OCI-LY7 (cell line): ENCODE data around the gene BTAF1. TPM values are rescaled to one million over a fixed set of nuclear protein-coding genes. Genes with fewer than 3 reads are reported as not detected.

Experiments used
- BruUV-seq: library from RNA; stranded (reverse); fragments of 400-500 nt; replicated peaks from 2 replicates; lab custom pipeline; 2021; lab: Mats Ljungman, UMichigan
- CTCF ChIA-PET: fragments of 300-600 bp; sonication (Branson Sonifier 250); formaldehyde crosslinking; loops from one replicate; lab custom pipeline; 2022; ENCODE audit warnings: antibody characterized with exemption; ENCODE audit not compliant: unreplicated experiment; lab: Charles Lee
- POLR2A ChIA-PET: fragments of 300-600 bp; sonication (Branson Sonifier 250); formaldehyde crosslinking; loops from one replicate; lab custom pipeline; 2022; ENCODE audit warnings: antibody characterized with exemption; lab: Charles Lee
- DNase-seq: peaks from one replicate; pipeline ENCODE4 v3.0.0-alpha.2; 2015; ENCODE audit warnings: low spot score
- H2AFZ ChIP-seq: fragments of 200-600 bp; sonication (generic), shearing (Covaris generic); 2 replicates; pipeline ENCODE4 v1.6.1; 2014; ENCODE audit warnings: mild to moderate bottlenecking, antibody characterized with exemption, low read length, moderate library complexity
- H3K27ac ChIP-seq: fragments of 200-600 bp; sonication (generic); 2 replicates; pipeline ENCODE4 v1.5.1; 2014; ENCODE audit warnings: mixed run types, low read depth, mild to moderate bottlenecking, moderate library complexity, low read length, inconsistent platforms; ENCODE audit not compliant: poor library complexity, severe bottlenecking
- H3K36me3 ChIP-seq: fragments of 200-600 bp; sonication (generic); 2 replicates; pipeline ENCODE4 v1.6.1; 2014; ENCODE audit warnings: mild to moderate bottlenecking, antibody characterized with exemption, low read length, moderate library complexity, mixed read lengths; ENCODE audit not compliant: insufficient read depth
- H3K4me1 ChIP-seq: fragments of 200-600 bp; sonication (generic); 2 replicates; pipeline ENCODE4 v1.5.1; 2014; ENCODE audit warnings: mild to moderate bottlenecking, low read length; ENCODE audit not compliant: insufficient read depth, poor library complexity, severe bottlenecking
- H3K4me2 ChIP-seq: fragments of 200-600 bp; sonication (generic); 2 replicates; pipeline ENCODE4 v1.6.1; 2014; ENCODE audit warnings: mild to moderate bottlenecking, low read length
- H3K4me3 ChIP-seq: fragments of 200-600 bp; sonication (generic); 2 replicates; pipeline ENCODE4 v1.5.1; 2014; ENCODE audit warnings: mild to moderate bottlenecking, low read depth, low read length; ENCODE audit not compliant: poor library complexity, severe bottlenecking
- H3K79me2 ChIP-seq: fragments of 200-600 bp; sonication (generic); 2 replicates; pipeline ENCODE4 v1.6.1; 2016; ENCODE audit warnings: low read depth, mild to moderate bottlenecking, low read length, moderate library complexity, mixed read lengths; ENCODE audit not compliant: insufficient read depth
- H3K9me2 ChIP-seq: fragments of 200-600 bp; sonication (generic); 2 replicates; pipeline ENCODE4 v1.6.1; 2016; ENCODE audit warnings: mild to moderate bottlenecking, low read length, mixed read lengths; ENCODE audit not compliant: insufficient read depth
- H3K9me3 ChIP-seq: fragments of 200-600 bp; sonication (generic); 2 replicates; pipeline ENCODE4 v1.6.1; 2014; ENCODE audit warnings: mild to moderate bottlenecking, mixed run types, low read length, mixed read lengths
- H4K20me1 ChIP-seq: fragments of 200-600 bp; sonication (generic); 2 replicates; pipeline ENCODE4 v1.6.1; 2014; ENCODE audit warnings: mild to moderate bottlenecking, antibody characterized with exemption, low read length, moderate library complexity, mixed read lengths; ENCODE audit not compliant: insufficient read depth
- CTCF ChIP-seq: fragments of 200-600 bp; sonication (generic); conservative IDR thresholded peaks from 2 replicates; pipeline ENCODE4 v1.5.1; 2014; ENCODE audit warnings: mild to moderate bottlenecking, antibody characterized with exemption, low read length, moderate library complexity, mixed read lengths
- EZH2phosphoT487 ChIP-seq: fragments of 200-600 bp; sonication (generic); IDR thresholded peaks from 2 replicates; pipeline ENCODE4 v1.6.1; 2018; ENCODE audit warnings: low read depth, borderline replicate concordance, mild to moderate bottlenecking, mixed run types, antibody characterized with exemption, low read length, moderate library complexity, mixed read lengths
- intact Hi-C: fragments of 100-400 bp; cut with micrococcal nuclease; formaldehyde crosslinking; loops from one replicate; pipeline ENCODE4 v1.10.0; 2022; ENCODE audit not compliant: unreplicated experiment
- total RNA-seq, 2 experiments: library from RNA; depleted of rRNA in 1 of 2; stranded (reverse); fragments of >200 nt in 1 of 2; shearing (Covaris generic) in 1 of 2; gene quantifications; 2 replicates each; pipeline ENCODE4 v1.2.3, GENCODE V29; 2014 to 2022

BTAF1 gene
- total RNA-seq, 2 experiments from 2014 or later, result 65.1 to 95.6 TPM

DNA sequence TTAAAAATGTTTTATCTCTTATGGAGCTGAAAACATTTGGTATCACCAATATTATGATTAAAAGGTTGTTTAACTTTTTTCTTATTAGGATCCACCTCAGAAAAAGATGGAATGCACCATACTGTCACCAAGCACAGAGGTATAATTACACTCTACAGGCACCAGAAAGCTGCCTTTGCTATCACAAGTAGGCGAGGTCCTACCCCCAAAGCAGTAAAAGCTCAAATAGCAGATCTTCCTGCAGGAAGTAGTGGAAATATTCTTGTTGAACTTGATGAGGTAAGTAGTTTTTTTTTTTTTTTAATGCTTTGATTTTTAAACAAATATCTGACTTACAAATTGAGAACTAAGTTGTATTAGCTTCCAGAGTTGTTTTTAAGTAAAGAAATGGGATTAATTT is 68.5 kb downstream of the BTAF1 start:
- no peak overlapping the region for H2AFZ ChIP-seq
- no TSS peak for BruUV-seq
- no peaks in the 10 kb centered on the region for H3K9me3 ChIP-seq
- H3K4me1 ChIP-seq, result no peaks in the 10 kb centered on the region
- TF ChIP-seq EZH2phosphoT487 (no peak), CTCF (no peak)
- no peak overlapping the region for H3K4me2 ChIP-seq
- H3K9me2 ChIP-seq, result no peaks in the 10 kb centered on the region
- no peaks in the 10 kb centered on the region for H4K20me1 ChIP-seq
- H3K4me3 ChIP-seq, result no peak overlapping the region
- H3K27ac ChIP-seq, result no peak overlapping the region
- ChIA-PET POLR2A (interaction anchor here (0.6 to 0.7 kb wide), 4 partner anchors 14 to 1119 kb away, joined by 3 to 5 read pairs (median 4); no protein-coding TSS in a partner anchor), CTCF (no interaction called here)
- peaks cover 86% of the 10 kb centered on the region for H3K36me3 ChIP-seq
- no peaks in the 10 kb centered on the region for H3K79me2 ChIP-seq
- intact Hi-C loops, result no loop called here
- DNase-seq, result no peak

DNA sequence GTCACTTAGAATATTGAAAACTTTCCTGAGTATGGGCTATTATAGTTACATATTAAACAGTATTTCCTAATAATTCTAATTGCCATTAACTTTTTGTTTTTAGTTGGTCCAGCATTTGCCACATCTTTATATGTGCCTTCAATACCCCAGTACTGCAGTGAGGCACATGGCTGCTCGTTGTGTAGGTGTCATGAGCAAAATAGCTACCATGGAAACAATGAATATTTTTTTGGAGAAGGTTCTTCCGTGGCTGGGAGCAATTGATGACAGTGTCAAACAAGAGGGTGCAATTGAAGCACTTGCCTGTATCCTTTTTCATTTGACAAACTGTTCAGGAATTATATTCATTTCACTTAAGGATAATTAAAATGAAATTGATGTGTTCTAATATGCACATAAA is 72.7 kb downstream of the BTAF1 start:
- Histone ChIP-seq H3K36me3 (peaks cover 95% of the 10 kb centered on the region), H3K27ac (no peak overlapping the region), H3K79me2 (no peaks in the 10 kb centered on the region), H3K4me3 (no peak overlapping the region), H3K9me2 (no peaks in the 10 kb centered on the region), H3K4me1 (no peaks in the 10 kb centered on the region), H4K20me1 (no peaks in the 10 kb centered on the region), H2AFZ (no peak overlapping the region), H3K9me3 (no peaks in the 10 kb centered on the region), H3K4me2 (no peak overlapping the region)
- intact Hi-C loops, result no loop called here
- TF ChIP-seq EZH2phosphoT487, result no peak
- no peak for TF ChIP-seq CTCF
- CTCF ChIA-PET, result no interaction called here
- no TSS peak for BruUV-seq
- POLR2A ChIA-PET, result no interaction called here
- no peak for DNase-seq

GRCh38 chr10:92001581-92001980 is 78.0 kb downstream of the BTAF1 start:
- Histone ChIP-seq H3K9me2 (no peaks in the 10 kb centered on the region), H3K27ac (no peak overlapping the region), H3K4me2 (no peak overlapping the region), H3K4me3 (no peak overlapping the region), H3K36me3 (peaks cover 86% of the 10 kb centered on the region), H3K4me1 (no peaks in the 10 kb centered on the region), H2AFZ (no peak overlapping the region), H3K9me3 (peaks cover 6% of the 10 kb centered on the region; the same call in 1 of the 2 replicates), H4K20me1 (no peaks in the 10 kb centered on the region), H3K79me2 (no peaks in the 10 kb centered on the region)
- POLR2A ChIA-PET, result interaction anchor here (0.7 kb wide), 1 partner anchor 11 kb away, joined by 3 read pairs; no protein-coding TSS in a partner anchor
- TF ChIP-seq CTCF (no peak), EZH2phosphoT487 (no peak)
- intact Hi-C loops, result no loop called here
- no peak for DNase-seq
- CTCF ChIA-PET, result no interaction called here
- BruUV-seq, result no TSS peak
